T-helper 2 cell treated with Interferon-gamma antibody and Interleukin-4, amounts not matched to agents 5 μg/mL and 100 μg/mL, for 36 hours (primary cell): ENCODE measurements around the gene CDS2.
"Not testable (repeated sequence)": the region's sequence is repeated elsewhere in the genome, so short reads cannot be mapped to it uniquely, and the experiment has no call there.

Source experiments
- DNase-seq: peaks from one replicate; pipeline ENCODE4 v3.0.0; 2021; ENCODE audit warnings: low spot score
- H3K27ac Mint-ChIP-seq: one replicate; pipeline ENCODE4 v1.8.0; 2021; ENCODE audit warnings: mild to moderate bottlenecking, mixed read lengths
- H3K27me3 Mint-ChIP-seq: one replicate; pipeline ENCODE4 v1.8.0; 2021; ENCODE audit warnings: low read depth, mixed read lengths
- H3K36me3 Mint-ChIP-seq: one replicate; pipeline ENCODE4 v1.8.0; 2021; ENCODE audit warnings: low read depth, mixed read lengths
- H3K4me1 Mint-ChIP-seq: one replicate; pipeline ENCODE4 v1.8.0; 2021; ENCODE audit warnings: low read depth, mixed read lengths
- H3K4me3 Mint-ChIP-seq: one replicate; pipeline ENCODE4 v1.8.0; 2022; ENCODE audit warnings: mild to moderate bottlenecking, moderate library complexity, mixed read lengths
- H3K9me3 Mint-ChIP-seq: one replicate; pipeline ENCODE4 v1.8.0; 2021; ENCODE audit warnings: mixed read lengths

CDS2 gene

DNA sequence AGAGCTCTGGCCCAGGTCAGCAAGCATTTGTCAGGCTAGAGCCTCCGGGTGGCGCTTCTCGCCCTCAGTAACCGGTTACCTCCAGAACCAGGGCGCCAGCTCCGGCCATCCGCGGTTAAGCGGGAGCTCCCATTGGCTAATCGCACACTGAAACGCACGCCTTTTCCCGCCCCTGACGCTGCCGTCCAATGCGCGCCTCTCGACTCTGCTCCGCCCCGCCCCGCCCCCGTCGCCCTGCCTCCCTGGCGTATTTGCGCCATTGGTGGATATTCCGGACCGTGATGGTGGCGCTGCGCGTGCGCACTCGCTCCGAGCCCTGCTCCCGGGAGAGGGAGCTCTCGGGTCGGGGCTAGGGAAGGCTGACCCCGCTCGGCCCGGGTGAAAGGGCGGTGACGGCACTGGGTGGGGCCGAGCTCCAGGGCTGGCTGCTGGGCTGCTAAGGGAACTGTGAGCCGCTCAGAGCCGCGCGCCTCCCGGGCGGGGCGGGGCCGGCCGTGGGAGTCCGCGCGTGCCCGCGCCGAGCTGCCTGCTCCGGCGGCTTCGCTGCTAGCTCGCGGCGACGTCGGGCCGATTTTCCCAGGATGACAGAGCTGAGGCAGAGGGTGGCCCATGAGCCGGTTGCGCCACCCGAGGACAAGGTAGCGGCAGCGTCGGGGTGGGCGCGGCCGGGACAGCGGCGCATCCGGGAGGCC is at the start of gene CDS2:
Gene CDS2 (plus strand): TSS at position 497 of the 692 bp plus-strand sequence. CDS start 85 bp downstream, at position 582.
- peak within 1 kb of the TSS; percentile 98 for H3K27ac Mint-ChIP-seq
- H3K36me3 Mint-ChIP-seq = peaks cover 7% of the 10 kb centered on the region
- peak within 1 kb of the TSS; percentile 97 for H3K4me3 Mint-ChIP-seq
- H3K4me1 Mint-ChIP-seq = peaks cover 36% of the 10 kb centered on the region
- H3K27me3 Mint-ChIP-seq = no peaks in the 10 kb centered on the region
- no peaks in the 10 kb centered on the region for H3K9me3 Mint-ChIP-seq
- peak; percentile 99 for DNase-seq

DNA sequence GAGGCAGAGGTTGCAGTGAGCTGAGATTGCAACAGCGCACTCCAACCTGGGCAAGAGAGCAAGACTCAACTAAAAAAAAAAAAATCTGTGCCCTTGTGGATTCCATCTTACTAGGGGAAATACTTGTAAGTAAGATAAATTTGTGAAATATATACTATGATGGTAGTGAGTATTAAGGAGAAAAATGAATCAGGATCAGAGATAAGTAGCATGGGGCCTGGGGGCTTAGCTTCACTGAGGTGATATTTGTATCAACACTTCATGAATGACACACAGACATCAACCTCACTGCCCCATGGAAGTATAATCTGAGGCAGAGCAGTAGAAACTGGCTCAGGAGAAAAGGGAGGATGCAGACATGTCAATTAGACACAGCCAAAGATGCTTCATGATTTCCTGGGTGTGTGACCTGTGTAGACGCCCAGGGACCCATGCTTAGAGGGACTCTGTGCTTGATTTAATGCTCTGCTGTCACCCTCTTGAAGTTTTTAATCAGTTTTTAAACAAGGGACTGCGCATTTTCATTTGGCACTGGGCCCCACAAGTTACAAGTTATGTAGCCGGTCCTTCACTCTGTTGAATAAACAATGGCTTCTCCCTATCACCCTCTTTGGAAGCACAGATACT is 48.9 kb upstream of the CDS2 start:
- DNase-seq = peak; percentile 32

DNA sequence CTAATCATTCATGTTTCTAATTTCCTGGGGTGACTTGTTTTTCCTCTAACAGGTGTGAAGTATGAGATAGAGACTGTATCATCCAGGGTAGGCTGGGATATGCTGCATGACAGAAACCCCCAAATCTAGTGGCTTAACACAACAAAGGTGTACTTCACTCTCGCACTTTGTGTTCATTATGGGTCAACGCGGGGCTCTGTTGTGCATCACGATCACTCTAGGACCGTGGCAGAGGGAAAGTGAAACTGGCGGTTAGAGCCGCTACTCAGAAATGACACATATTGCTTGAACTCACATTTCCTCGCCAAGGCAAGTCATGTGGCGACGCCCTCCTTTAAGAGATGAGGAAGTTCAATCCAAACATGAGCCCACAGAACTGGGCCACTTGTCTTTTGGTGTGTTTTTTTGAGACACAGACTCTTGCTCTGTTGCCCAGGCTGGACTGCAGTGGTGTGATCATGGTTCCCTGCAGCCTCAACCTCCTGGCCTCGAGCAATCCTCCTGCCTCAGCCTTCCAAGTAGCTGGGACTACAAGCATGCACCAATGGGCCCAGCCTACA is 48.3 kb upstream of the CDS2 start:
- H3K4me3 Mint-ChIP-seq = peak overlapping the region; percentile 74
- H3K27me3 Mint-ChIP-seq = no peaks in the 10 kb centered on the region
- DNase-seq = peak; percentile 85
- H3K27ac Mint-ChIP-seq = peak overlapping the region; percentile 96
- no peaks in the 10 kb centered on the region for H3K9me3 Mint-ChIP-seq
- no peaks in the 10 kb centered on the region for H3K36me3 Mint-ChIP-seq
- peaks cover 47% of the 10 kb centered on the region for H3K4me1 Mint-ChIP-seq

More for the DNA sequence above, 48.9 kb upstream of the CDS2 start:
- Mint-ChIP-seq H3K9me3 (no peaks in the 10 kb centered on the region), H3K4me1 (peaks cover 53% of the 10 kb centered on the region), H3K27me3 (no peaks in the 10 kb centered on the region), H3K4me3 (peak overlapping the region; percentile 74), H3K36me3 (no peaks in the 10 kb centered on the region), H3K27ac (peak overlapping the region; percentile 96)

DNA sequence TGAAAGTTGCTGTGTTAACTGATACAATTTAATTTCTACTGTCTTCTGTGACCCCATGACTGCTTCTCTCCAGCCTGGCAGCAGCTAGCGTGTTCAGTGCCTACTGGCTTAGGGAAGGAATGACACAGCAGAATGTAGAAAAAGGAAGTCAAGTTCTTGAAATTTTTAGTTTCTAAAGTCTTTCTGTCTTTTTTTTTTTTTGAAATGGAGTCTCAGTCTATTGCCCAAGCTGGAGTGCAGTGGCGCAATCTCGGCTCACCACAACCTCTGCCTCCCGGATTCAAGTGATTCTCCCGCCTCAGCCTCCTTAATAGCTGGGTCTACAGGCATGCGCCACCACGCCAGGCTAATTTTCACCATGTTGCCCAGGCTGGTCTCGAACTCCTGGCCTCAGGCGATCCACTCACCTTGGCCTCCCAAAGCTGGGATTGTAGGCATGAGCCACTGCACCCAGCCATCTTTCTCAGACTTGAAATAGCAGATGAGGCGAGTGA is 46.4 kb upstream of the CDS2 start:
- Mint-ChIP-seq H3K27me3 (no peaks in the 10 kb centered on the region), H3K36me3 (no peaks in the 10 kb centered on the region), H3K4me1 (peaks cover 40% of the 10 kb centered on the region), H3K4me3 (peak overlapping the region; percentile 47), H3K27ac (peak overlapping the region; percentile 96), H3K9me3 (no peaks in the 10 kb centered on the region)
- peak; percentile 23 for DNase-seq

DNA sequence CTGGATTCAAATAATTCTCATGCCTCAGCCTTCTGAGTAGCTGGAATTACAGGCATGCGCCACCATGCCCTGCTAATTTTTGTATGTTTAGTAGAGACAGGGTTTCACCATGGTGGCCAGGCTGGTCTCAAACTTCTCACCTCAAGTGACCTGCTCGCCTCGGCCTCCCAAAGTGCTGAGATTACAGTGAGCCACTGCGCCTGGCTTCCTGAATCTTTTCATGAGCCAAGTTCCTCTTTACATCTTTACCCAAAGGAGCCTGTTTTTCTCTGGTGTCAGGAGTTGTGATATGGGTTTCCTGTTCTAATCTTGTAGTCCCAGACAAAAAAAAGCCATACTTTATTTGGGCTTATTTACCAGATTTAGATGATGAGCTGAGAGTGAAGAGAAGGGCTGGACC is 41.4 kb upstream of the CDS2 start:
- no peaks in the 10 kb centered on the region for H3K27me3 Mint-ChIP-seq

DNA sequence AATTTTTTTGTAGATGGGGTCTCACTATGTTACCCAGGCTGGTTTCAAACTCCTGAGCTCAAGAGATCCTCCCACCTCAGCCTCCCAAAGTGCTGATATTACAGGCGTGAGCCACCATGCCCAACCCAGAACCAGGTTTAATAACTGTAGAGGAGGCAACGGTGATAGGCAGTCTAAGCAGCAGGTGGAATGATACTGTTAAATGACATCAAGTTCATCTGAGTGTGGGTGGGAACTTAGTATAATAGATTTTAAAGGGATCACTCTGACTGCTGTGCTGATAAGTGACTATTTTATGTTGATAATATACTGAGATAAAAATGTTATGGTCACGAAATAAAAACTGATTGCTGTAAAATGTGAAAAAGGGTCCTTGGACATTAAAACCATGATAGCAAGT is 38.1 kb upstream of the CDS2 start:
- Mint-ChIP-seq H3K27ac (no peak overlapping the region), H3K9me3 (no peaks in the 10 kb centered on the region), H3K36me3 (peaks cover 6% of the 10 kb centered on the region), H3K4me3 (no peak overlapping the region), H3K4me1 (peaks cover 17% of the 10 kb centered on the region), H3K27me3 (no peaks in the 10 kb centered on the region)
- DNase-seq = no peak

More for the DNA sequence above, 41.4 kb upstream of the CDS2 start:
- Mint-ChIP-seq H3K4me1 (peaks cover 27% of the 10 kb centered on the region), H3K27ac (no peak overlapping the region), H3K9me3 (no peaks in the 10 kb centered on the region), H3K4me3 (no peak overlapping the region), H3K36me3 (peaks cover 1% of the 10 kb centered on the region)
- no peak for DNase-seq

DNA sequence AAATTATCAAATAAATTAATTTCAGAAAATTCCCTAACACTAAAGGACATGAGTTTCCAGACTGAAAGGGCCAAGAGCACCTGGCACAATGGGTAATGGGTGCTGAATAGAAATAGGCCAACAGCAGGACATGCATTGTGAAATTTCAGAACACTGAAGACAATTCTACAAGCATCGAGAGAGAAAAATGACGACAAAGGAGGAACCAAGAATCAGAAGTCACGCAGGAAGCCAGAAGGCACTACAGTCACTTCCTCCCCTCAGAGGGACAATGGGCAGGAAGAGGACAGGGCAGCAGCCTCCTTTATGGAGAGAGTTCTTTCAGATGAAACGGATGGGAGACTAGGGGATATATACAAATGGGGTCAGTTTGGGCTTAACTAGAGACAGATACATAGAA is 36.6 kb upstream of the CDS2 start:
- Mint-ChIP-seq H3K4me1 (peaks cover 15% of the 10 kb centered on the region), H3K27me3 (no peaks in the 10 kb centered on the region), H3K27ac (peak overlapping the region; percentile 86), H3K36me3 (peaks cover 9% of the 10 kb centered on the region), H3K4me3 (peak overlapping the region; percentile 15), H3K9me3 (no peaks in the 10 kb centered on the region)
- DNase-seq = no peak

DNA sequence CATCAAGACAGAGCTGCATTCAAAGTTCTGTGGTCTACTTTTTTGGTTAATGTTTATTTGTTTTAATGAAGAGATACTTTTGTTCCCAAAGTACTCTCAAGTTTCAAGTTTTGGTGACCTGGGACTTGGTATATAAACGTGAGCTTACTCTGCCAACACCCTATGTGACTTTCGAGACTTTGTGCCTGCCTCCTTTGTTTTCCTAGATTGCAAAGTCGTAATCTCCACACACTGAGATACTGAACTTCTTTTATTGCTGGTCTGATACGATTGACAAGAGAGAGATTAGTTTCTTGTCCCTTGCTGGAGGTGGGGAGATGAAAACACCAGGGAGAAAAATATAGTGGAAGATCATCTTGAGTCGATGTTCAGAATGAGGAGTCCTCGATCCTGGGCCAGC is 34.9 kb upstream of the CDS2 start:
- Mint-ChIP-seq H3K4me1 (peaks cover 12% of the 10 kb centered on the region), H3K27me3 (no peaks in the 10 kb centered on the region), H3K27ac (no peak overlapping the region), H3K36me3 (peaks cover 12% of the 10 kb centered on the region), H3K4me3 (no peak overlapping the region), H3K9me3 (no peaks in the 10 kb centered on the region)
- DNase-seq = no peak

DNA sequence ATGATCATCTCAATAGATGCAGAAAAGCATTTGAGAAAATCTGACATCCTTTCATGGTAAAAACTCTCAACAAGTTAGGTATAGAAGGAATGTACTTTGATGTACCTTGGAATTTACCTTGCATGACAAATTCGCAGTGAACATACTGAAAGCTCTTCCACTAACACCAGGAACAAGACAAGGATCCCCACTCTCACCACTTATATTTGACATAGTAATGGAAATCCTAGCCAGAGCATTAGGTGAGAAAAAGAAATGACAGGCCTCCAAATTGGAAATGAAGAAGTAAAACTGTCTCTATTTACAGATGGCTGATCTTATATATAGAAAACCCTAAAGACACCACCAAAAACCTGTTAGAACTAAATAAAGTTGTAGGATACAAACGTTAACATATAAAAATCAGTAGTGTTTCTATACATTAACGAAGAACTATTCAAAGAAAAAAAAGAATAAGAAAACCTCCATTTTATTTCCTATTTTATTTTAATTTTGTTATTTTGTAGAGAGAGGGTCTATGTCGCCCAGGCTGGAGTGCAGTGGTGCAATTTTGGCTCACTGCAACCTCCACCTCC is 34.0 kb upstream of the CDS2 start:
- Mint-ChIP-seq H3K27me3 (no peaks in the 10 kb centered on the region), H3K27ac (no peak overlapping the region), H3K36me3 (peaks cover 15% of the 10 kb centered on the region), H3K4me3 (no peak overlapping the region), H3K9me3 (no peaks in the 10 kb centered on the region), H3K4me1 (peaks cover 12% of the 10 kb centered on the region)
- no peak for DNase-seq

DNA sequence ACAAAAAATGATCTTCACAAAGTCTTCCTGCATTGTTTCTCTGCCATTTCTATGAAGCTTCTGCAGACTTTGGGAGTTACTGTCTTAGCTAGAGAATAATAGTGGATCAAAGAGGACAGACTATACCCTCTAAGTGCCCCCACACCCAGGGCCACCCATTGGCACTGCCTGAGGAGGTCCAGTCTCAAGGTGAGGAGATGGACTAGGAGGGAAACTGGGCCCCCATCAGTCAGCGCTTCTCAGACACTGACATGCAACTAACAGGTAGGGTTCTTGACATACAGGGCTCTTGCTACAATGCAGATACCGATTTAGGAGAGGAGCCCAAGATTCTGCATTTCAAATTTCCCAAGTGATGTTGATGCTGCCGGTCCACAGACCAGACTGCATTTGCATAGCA is 31.4 kb upstream of the CDS2 start:
- Mint-ChIP-seq H3K9me3 (no peaks in the 10 kb centered on the region), H3K4me1 (peaks cover 2% of the 10 kb centered on the region), H3K36me3 (peaks cover 29% of the 10 kb centered on the region), H3K4me3 (no peak overlapping the region), H3K27ac (peak overlapping the region; percentile 60), H3K27me3 (no peaks in the 10 kb centered on the region)
- no peak for DNase-seq

DNA sequence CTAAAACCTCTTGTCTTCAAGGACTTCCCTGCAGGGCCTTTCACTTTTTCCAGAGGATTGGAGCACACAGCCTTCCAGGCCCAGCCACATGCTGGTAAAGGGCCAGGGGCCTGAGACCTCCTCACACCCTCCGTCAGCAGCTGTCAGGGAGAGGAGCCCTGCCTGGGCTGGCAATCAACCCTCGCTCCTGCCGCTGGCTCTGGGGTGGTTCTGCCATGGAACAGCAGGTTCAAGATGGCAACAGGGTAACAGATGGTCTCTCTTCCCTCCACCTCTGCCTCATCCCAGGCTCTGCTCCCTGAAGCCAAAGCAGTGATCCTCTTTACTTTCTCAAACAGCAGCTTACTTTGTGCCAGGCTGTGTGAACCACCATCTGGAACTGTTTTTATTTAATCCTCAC is 30.9 kb upstream of the CDS2 start:
- Mint-ChIP-seq H3K9me3 (no peaks in the 10 kb centered on the region), H3K4me1 (peaks cover 4% of the 10 kb centered on the region), H3K4me3 (no peak overlapping the region), H3K27ac (no peak overlapping the region), H3K27me3 (no peaks in the 10 kb centered on the region), H3K36me3 (peaks cover 32% of the 10 kb centered on the region)
- no peak for DNase-seq

DNA sequence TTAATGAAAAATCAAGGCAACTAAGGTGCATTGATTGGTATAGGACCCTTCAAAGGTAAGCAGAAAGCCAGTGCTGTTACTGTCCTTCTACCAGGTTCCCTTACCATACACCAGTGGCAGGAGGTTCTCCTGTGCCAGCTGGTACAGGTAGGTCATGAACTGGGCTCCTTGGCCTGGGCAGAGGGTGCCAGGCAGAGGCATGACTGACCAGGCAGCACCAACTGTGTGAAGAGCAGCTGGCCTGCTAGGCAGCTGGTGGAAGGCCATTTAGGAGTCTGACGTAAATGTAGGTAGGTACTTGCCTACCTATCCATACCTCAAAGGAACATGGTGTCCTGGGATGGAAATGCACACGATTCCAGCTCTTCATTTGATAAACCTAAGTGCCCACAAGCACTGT is 30.3 kb upstream of the CDS2 start:
- no peak overlapping the region for H3K27ac Mint-ChIP-seq
- H3K4me3 Mint-ChIP-seq = no peak overlapping the region
- no peaks in the 10 kb centered on the region for H3K27me3 Mint-ChIP-seq
- no peaks in the 10 kb centered on the region for H3K9me3 Mint-ChIP-seq
- peaks cover 36% of the 10 kb centered on the region for H3K36me3 Mint-ChIP-seq
- DNase-seq = no peak
- peaks cover 5% of the 10 kb centered on the region for H3K4me1 Mint-ChIP-seq

DNA sequence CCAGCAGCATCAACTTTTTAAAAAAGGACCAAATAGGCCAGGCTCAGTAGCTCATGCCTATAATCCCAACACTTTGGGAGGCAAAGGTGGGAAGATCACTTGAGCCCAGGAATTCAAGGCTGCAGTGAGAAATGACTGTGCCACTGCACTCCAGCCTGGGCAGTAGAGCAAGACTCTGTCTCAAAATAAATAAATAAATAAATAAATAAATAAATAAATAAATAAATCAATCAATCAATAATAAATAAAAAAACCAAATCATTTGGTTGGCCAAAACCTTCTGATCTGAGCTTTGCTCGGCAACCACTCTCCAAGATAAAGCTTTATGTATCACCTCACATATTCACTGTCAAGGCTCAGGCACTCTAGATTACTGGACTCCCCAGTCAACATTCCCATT is 27.8 kb upstream of the CDS2 start:
- H3K36me3 Mint-ChIP-seq = peaks cover 47% of the 10 kb centered on the region
- H3K27me3 Mint-ChIP-seq, H3K4me1 Mint-ChIP-seq, H3K4me3 Mint-ChIP-seq, H3K27ac Mint-ChIP-seq, DNase-seq, H3K9me3 Mint-ChIP-seq: not testable (repeated sequence)

DNA sequence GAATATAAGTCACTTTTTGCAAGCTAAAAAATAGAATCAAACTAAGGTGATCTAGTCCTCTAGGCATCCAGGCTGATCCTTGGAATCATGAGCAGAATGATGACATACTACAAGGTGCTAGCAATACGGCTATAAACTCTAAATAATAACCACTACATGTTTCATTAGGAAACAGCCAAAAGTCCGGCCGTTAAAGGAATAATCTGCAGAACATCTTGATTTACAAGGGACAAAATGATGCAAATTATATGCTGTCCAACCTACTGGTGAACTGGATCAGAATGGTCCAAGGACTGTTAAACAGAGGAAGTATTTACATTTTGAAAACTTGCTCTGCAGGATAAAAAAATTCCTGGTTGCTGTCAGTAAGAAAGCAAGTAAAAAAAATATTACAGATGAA is 26.9 kb upstream of the CDS2 start:
- not testable (repeated sequence) for H3K27ac Mint-ChIP-seq, H3K4me1 Mint-ChIP-seq
- peaks cover 52% of the 10 kb centered on the region for H3K36me3 Mint-ChIP-seq

More for the DNA sequence above, 26.9 kb upstream of the CDS2 start:
- H3K27me3 Mint-ChIP-seq, H3K4me3 Mint-ChIP-seq, DNase-seq, H3K9me3 Mint-ChIP-seq: not testable (repeated sequence)
